HUES48 (cell line): ENCODE measurements around the gene CCR5.
"Not testable (repeated sequence)": the region's sequence is repeated elsewhere in the genome, so short reads cannot be mapped to it uniquely, and the experiment has no call there.

Source experiments
- H3K27ac ChIP-seq: one replicate; pipeline ENCODE4 v1.7.0; 2013; ENCODE audit warnings: low read depth, low read length, inconsistent platforms
- H3K27me3 ChIP-seq: 2 replicates; pipeline ENCODE4 v1.6.1; 2013; ENCODE audit warnings: mild to moderate bottlenecking, low read length; ENCODE audit not compliant: control insufficient read depth, insufficient read depth
- H3K36me3 ChIP-seq: 2 replicates; pipeline ENCODE4 v1.6.1; 2013; ENCODE audit warnings: low read length; ENCODE audit not compliant: control insufficient read depth, insufficient read depth
- H3K4me1 ChIP-seq: 2 replicates; pipeline ENCODE4 v1.6.1; 2013; ENCODE audit warnings: mild to moderate bottlenecking, low read length; ENCODE audit not compliant: control insufficient read depth, insufficient read depth
- H3K4me3 ChIP-seq: 2 replicates; pipeline ENCODE4 v1.5.1; 2013; ENCODE audit warnings: mild to moderate bottlenecking, low read depth, low read length
- H3K9ac ChIP-seq: 2 replicates; pipeline ENCODE4 v1.6.1; 2013; ENCODE audit warnings: mild to moderate bottlenecking, low read depth, low read length, moderate library complexity
- H3K9me3 ChIP-seq: 2 replicates; pipeline ENCODE4 v1.6.1; 2013; ENCODE audit warnings: low read length; ENCODE audit not compliant: control insufficient read depth, insufficient read depth

The CCR5 gene

DNA sequence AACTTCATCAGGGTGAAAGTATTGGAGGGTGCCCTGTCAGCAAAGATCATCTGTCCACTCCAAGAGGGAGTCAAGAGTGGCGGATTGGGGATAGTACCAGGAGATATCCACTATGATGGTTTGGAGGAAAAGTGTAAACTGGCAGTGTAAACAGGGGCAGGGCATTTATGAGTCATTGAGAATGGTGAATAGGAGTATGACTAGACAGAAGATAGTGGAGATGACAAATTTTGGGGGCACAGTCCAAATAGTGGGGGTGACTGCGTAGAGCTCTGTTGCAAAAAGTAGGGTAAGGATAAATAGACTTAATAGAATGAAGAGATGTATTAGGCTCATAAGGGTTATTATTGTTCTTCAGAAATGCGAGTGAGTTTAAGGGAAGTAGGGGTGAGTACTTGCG lies 18.1 kb downstream of the CCR5 start:
- not testable (repeated sequence) for H3K27ac ChIP-seq, H3K4me3 ChIP-seq, H3K9ac ChIP-seq, H3K4me1 ChIP-seq, H3K9me3 ChIP-seq, H3K27me3 ChIP-seq, H3K36me3 ChIP-seq

DNA sequence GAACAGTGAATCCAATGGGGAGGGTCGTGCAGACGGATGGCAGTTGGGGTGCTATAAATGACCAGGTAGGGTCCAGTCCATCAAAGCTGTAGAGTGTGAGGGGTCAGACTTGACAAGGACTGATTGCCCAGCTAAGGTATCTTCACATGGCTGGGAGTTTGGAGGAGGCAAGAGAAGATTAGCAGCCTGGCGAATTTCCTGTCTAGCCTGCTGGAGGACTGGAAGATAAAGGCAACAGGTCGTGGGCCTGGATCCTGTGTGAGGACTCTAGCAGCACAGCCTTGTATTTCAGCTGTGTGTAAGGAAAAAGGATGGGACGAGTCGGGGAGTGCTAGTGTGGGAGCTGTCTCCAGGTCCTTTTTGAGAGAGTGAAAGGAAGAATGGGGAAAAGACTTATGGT lies 18.6 kb downstream of the CCR5 start:
- H3K27me3 ChIP-seq = no peaks in the 10 kb centered on the region
- H3K27ac ChIP-seq = no peak overlapping the region
- peaks cover 13% of the 10 kb centered on the region; the same call in 1 of the 2 replicates for H3K4me1 ChIP-seq

DNA sequence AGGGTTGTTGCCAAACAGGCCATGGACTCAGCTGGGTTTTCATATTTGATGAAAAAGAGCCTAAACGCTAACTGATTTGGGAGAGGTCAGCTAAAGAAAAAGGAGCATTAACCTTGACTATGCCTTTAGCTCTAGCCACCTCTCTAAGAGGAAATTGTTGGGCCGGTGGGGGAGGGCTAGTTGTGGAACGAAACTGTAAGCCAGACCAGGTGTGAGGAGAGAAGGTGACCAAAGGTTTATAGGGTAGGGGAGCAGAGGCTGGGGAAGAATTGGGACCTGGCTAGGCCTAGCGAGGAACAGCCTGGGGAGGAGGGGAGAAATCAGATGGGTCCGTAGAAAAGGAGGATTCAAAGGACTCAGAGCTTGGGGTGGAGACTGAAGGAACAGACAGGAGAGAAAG lies 20.8 kb downstream of the CCR5 start:
- not testable (repeated sequence) for H3K4me1 ChIP-seq, H3K36me3 ChIP-seq, H3K9me3 ChIP-seq, H3K27me3 ChIP-seq, H3K4me3 ChIP-seq, H3K27ac ChIP-seq, H3K9ac ChIP-seq

More for the DNA sequence above, 18.6 kb downstream of the CCR5 start:
- Histone ChIP-seq H3K9ac (no peak overlapping the region), H3K36me3 (no peaks in the 10 kb centered on the region), H3K4me3 (no peak overlapping the region), H3K9me3 (no peaks in the 10 kb centered on the region)

DNA sequence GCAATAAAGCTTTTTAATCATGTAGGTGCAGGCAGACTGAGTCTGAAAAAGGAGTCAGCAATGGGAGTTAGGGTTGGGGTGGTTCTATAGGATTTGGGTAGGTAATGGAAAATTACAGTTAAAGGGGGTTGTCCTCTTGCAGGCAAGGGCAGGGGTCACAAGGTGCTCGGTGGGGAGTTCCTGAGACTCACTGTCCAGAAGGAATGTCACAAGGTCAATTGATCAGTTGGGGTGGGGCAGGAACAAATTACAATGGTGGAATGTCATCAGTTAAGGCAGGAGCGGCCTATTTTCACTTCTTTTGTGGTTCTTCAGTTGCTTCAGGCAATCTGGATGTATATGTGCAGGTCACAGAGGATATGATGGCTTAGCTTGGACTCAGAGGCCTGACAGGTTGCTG lies 22.3 kb downstream of the CCR5 start:
- H3K9me3 ChIP-seq = no peaks in the 10 kb centered on the region
- H3K4me1 ChIP-seq = peaks cover 8% of the 10 kb centered on the region; the same call in 1 of the 2 replicates
- H3K36me3 ChIP-seq = no peaks in the 10 kb centered on the region
- H3K27ac ChIP-seq = no peak overlapping the region
- H3K9ac ChIP-seq = no peak overlapping the region
- H3K27me3 ChIP-seq = no peaks in the 10 kb centered on the region
- H3K4me3 ChIP-seq = no peak overlapping the region

GRCh38 chr3:46393554-46394434 lies 23.0 kb downstream of the CCR5 start:
- H3K27me3 ChIP-seq = no peaks in the 10 kb centered on the region
- H3K9me3 ChIP-seq = no peaks in the 10 kb centered on the region
- peaks cover 8% of the 10 kb centered on the region; the same call in 1 of the 2 replicates for H3K4me1 ChIP-seq
- no peak overlapping the region for H3K4me3 ChIP-seq
- H3K27ac ChIP-seq = no peak overlapping the region
- H3K9ac ChIP-seq = no peak overlapping the region
- no peaks in the 10 kb centered on the region for H3K36me3 ChIP-seq

GRCh38 chr3:46395210-46395661 lies 24.5 kb downstream of the CCR5 start:
- H3K9ac ChIP-seq = no peak overlapping the region
- no peaks in the 10 kb centered on the region for H3K27me3 ChIP-seq
- H3K36me3 ChIP-seq = no peaks in the 10 kb centered on the region
- no peak overlapping the region for H3K27ac ChIP-seq
- no peak overlapping the region for H3K4me3 ChIP-seq
- H3K9me3 ChIP-seq = no peaks in the 10 kb centered on the region
- peaks cover 8% of the 10 kb centered on the region; the same call in 1 of the 2 replicates for H3K4me1 ChIP-seq

DNA sequence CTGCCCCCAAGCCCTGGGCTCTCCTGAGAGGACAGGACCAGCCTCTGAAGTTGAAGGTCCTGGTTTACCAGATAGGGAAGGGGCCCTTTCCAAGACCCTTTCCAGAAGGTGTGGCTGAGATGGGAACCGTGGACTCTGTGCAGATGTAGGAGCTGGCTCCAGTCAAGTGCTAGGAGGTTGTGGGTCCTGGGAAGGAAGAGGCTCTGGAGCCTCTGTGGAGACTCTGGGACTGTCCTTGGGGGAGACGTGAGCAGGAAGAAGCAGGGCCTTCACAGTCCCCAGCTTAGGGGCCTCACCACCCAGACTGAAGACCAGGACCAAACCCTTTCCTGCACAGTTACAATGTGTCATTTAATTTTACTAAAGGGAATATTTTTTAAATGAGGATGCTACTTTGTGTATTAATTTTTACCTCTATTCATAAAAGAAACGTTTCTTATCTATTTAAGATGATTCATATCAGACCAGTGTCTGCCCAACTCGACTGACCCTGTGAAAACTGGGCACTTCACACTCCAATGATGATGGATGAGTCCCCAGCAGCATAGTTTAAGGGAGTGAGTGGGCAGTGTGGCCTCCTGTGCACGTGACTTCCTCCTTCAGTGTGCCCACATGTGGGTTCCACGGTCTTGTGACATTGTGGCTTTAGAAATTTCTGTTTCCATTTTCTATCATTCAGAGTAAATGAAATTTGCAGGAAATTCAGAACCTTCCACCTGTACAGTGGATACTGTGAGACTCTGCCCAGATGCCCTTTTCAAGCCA lies 25.2 kb downstream of the CCR5 start:
- Histone ChIP-seq H3K27ac (no peak overlapping the region), H3K9ac (no peak overlapping the region), H3K27me3 (no peaks in the 10 kb centered on the region)

DNA sequence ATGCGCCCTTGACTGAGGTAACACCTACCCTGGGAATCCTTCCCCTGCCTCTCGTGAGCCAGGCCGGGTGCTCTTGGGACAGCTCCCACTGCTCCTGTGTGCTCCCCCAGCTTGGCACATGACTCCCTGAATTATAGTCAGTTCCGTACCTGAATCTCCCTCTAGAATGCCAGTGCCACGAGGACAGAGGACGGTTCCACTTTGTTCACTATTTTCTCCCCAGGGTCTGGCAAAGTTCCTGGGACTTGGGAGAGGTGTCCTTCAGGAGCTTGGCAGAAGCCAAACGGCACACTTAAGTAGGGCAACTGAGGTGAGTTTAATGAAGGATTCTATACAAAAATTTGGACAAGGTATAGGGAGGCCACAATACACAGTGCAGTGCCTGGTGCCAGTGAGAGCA lies 26.4 kb downstream of the CCR5 start:
- Histone ChIP-seq H3K36me3 (no peaks in the 10 kb centered on the region), H3K4me1 (peaks cover 8% of the 10 kb centered on the region; the same call in 1 of the 2 replicates), H3K9me3 (no peaks in the 10 kb centered on the region), H3K9ac (no peak overlapping the region), H3K4me3 (no peak overlapping the region), H3K27me3 (no peaks in the 10 kb centered on the region), H3K27ac (no peak overlapping the region)

More for the DNA sequence above, 25.2 kb downstream of the CCR5 start:
- no peaks in the 10 kb centered on the region for H3K9me3 ChIP-seq
- peaks cover 8% of the 10 kb centered on the region; the same call in 1 of the 2 replicates for H3K4me1 ChIP-seq
- H3K36me3 ChIP-seq = no peaks in the 10 kb centered on the region
- no peak overlapping the region for H3K4me3 ChIP-seq

- peaks cover 8% of the 10 kb centered on the region; the same call in 1 of the 2 replicates for H3K4me1 ChIP-seq
Observed at GRCh38 chr3:46398186-46398955, 27.6 kb downstream of the CCR5 start.

GRCh38 chr3:46399098-46399497 lies 28.4 kb downstream of the CCR5 start:
- H3K4me3 ChIP-seq = no peak overlapping the region
- H3K4me1 ChIP-seq = peaks cover under 1% of the 10 kb centered on the region; the same call in 1 of the 2 replicates
- H3K9ac ChIP-seq = no peak overlapping the region
- H3K27me3 ChIP-seq = no peaks in the 10 kb centered on the region
- H3K27ac ChIP-seq = no peak overlapping the region
- H3K36me3 ChIP-seq = no peaks in the 10 kb centered on the region
- H3K9me3 ChIP-seq = no peaks in the 10 kb centered on the region

More at GRCh38 chr3:46398186-46398955, 27.6 kb downstream of the CCR5 start:
- Histone ChIP-seq H3K27ac (no peak overlapping the region), H3K36me3 (no peaks in the 10 kb centered on the region), H3K27me3 (no peaks in the 10 kb centered on the region), H3K9me3 (no peaks in the 10 kb centered on the region), H3K9ac (no peak overlapping the region), H3K4me3 (no peak overlapping the region)
